HEK293 (cell line): ENCODE measurements around the gene CAPS.
A peak's percentile ranks its signal among the peaks of the same experiment; 100 is the strongest.

Experiments used
- CTCF ChIP-seq: fragments of 450-650 bp; formaldehyde crosslinking; IDR thresholded peaks from 2 replicates; pipeline ENCODE4 v1.5.1; 2016; ENCODE audit warnings: missing biosample characterization, missing genetic modification characterization
- ELK4 ChIP-seq: IDR thresholded peaks from 2 replicates; pipeline ENCODE4 v1.6.1; 2011; ENCODE audit warnings: mild to moderate bottlenecking, low read depth, low read length, borderline replicate concordance
- HOXD13 ChIP-seq: sonication (generic); formaldehyde crosslinking; IDR thresholded peaks from 2 replicates; pipeline ENCODE4 v1.8.0; 2022; ENCODE audit warnings: missing genetic modification reagents, borderline replicate concordance
- KLF1 ChIP-seq: fragments of 450-650 bp; formaldehyde crosslinking; IDR thresholded peaks from 2 replicates; pipeline ENCODE4 v1.5.1; 2016; ENCODE audit warnings: missing biosample characterization, missing genetic modification characterization
- KLF16 ChIP-seq: fragments of 450-650 bp; formaldehyde crosslinking; IDR thresholded peaks from 2 replicates; pipeline ENCODE4 v1.5.1; 2017; ENCODE audit warnings: missing biosample characterization, missing genetic modification characterization
- MEIS1 ChIP-seq: sonication (generic); formaldehyde crosslinking; IDR thresholded peaks from 2 replicates; pipeline ENCODE4 v1.8.1; 2022; ENCODE audit warnings: missing genetic modification reagents, mild to moderate bottlenecking, borderline replicate concordance
- SALL2 ChIP-seq: fragments of 450-650 bp; formaldehyde crosslinking; IDR thresholded peaks from 2 replicates; pipeline ENCODE4 v1.5.0; 2017; ENCODE audit warnings: missing biosample characterization, mild to moderate bottlenecking, missing genetic modification characterization, borderline replicate concordance
- SCRT1 ChIP-seq: fragments of 450-650 bp; formaldehyde crosslinking; IDR thresholded peaks from 2 replicates; pipeline ENCODE4 v1.5.1; 2016; ENCODE audit warnings: missing biosample characterization, missing genetic modification characterization, borderline replicate concordance
- ZBTB11 ChIP-seq: fragments of 450-650 bp; formaldehyde crosslinking; conservative IDR thresholded peaks from 2 replicates; pipeline ENCODE4 v1.5.1; 2016; ENCODE audit warnings: low read depth, missing biosample characterization, missing genetic modification characterization
- ZBTB17 ChIP-seq: fragments of 450-650 bp; formaldehyde crosslinking; IDR thresholded peaks from 2 replicates; pipeline ENCODE4 v1.5.1; 2016; ENCODE audit warnings: missing biosample characterization, missing genetic modification characterization
- ZBTB44 ChIP-seq: fragments of 450-650 bp; IDR thresholded peaks from 2 replicates; pipeline ENCODE4 v1.5.1; 2018; ENCODE audit warnings: missing biosample characterization, mild to moderate bottlenecking, missing genetic modification characterization
- ZBTB48 ChIP-seq: fragments of 450-650 bp; formaldehyde crosslinking; IDR thresholded peaks from 2 replicates; pipeline ENCODE4 v1.5.1; 2016; ENCODE audit warnings: missing biosample characterization, missing genetic modification characterization
- ZFHX2 ChIP-seq: fragments of 450-650 bp; formaldehyde crosslinking; conservative IDR thresholded peaks from 2 replicates; pipeline ENCODE4 v1.5.1; 2016; ENCODE audit warnings: missing biosample characterization, missing genetic modification characterization
- ZFP3 ChIP-seq: fragments of 450-650 bp; formaldehyde crosslinking; IDR thresholded peaks from 2 replicates; pipeline ENCODE4 v1.5.1; 2016; ENCODE audit warnings: low read depth, missing biosample characterization, missing genetic modification characterization
- ZNF121 ChIP-seq: fragments of 450-650 bp; formaldehyde crosslinking; IDR thresholded peaks from 2 replicates; pipeline ENCODE4 v1.5.1; 2016; ENCODE audit warnings: missing biosample characterization, missing genetic modification characterization
- ZNF18 ChIP-seq: fragments of 450-650 bp; formaldehyde crosslinking; IDR thresholded peaks from 2 replicates; pipeline ENCODE4 v1.5.1; 2016; ENCODE audit warnings: missing biosample characterization, missing genetic modification characterization
- ZNF2 ChIP-seq: fragments of 450-650 bp; formaldehyde crosslinking; IDR thresholded peaks from 2 replicates; pipeline ENCODE4 v1.5.1; 2016; ENCODE audit warnings: missing biosample characterization, missing genetic modification characterization
- ZNF292 ChIP-seq: fragments of 450-650 bp; formaldehyde crosslinking; IDR thresholded peaks from 2 replicates; pipeline ENCODE4 v1.5.1; 2016; ENCODE audit warnings: low read depth, missing biosample characterization, missing genetic modification characterization, borderline replicate concordance
- ZNF391 ChIP-seq: fragments of 450-650 bp; formaldehyde crosslinking; IDR thresholded peaks from 2 replicates; pipeline ENCODE4 v1.5.1; 2016; ENCODE audit warnings: low read depth, missing biosample characterization, missing genetic modification characterization, borderline replicate concordance
- ZNF416 ChIP-seq: fragments of 450-650 bp; formaldehyde crosslinking; IDR thresholded peaks from 2 replicates; pipeline ENCODE4 v1.5.1; 2016; ENCODE audit warnings: missing biosample characterization, missing genetic modification characterization
- ZNF449 ChIP-seq: fragments of 450-650 bp; formaldehyde crosslinking; IDR thresholded peaks from 2 replicates; pipeline ENCODE4 v1.5.1; 2017; ENCODE audit warnings: missing biosample characterization, mild to moderate bottlenecking, missing genetic modification characterization, moderate library complexity
- ZNF473 ChIP-seq: fragments of 450-650 bp; formaldehyde crosslinking; IDR thresholded peaks from 2 replicates; pipeline ENCODE4 v1.5.1; 2017; ENCODE audit warnings: missing biosample characterization, missing genetic modification characterization
- ZNF514 ChIP-seq: fragments of 450-650 bp; formaldehyde crosslinking; IDR thresholded peaks from 2 replicates; pipeline ENCODE4 v1.5.1; 2016; ENCODE audit warnings: missing biosample characterization, missing genetic modification characterization
- ZNF624 ChIP-seq: fragments of 450-650 bp; formaldehyde crosslinking; IDR thresholded peaks from 2 replicates; pipeline ENCODE4 v1.5.1; 2017; ENCODE audit warnings: missing biosample characterization, missing genetic modification characterization
- ZNF654 ChIP-seq: fragments of 450-650 bp; formaldehyde crosslinking; IDR thresholded peaks from 2 replicates; pipeline ENCODE4 v1.5.1; 2016; ENCODE audit warnings: low read depth, missing biosample characterization, missing genetic modification characterization

The CAPS gene

GRCh38 chr19:5891938-5892771 is 21.9 kb upstream of the CAPS start (continued):
- TF ChIP-seq ZBTB11, result no peak
- no peak for TF ChIP-seq ZNF416 (tag by site-specific recombination)
- TF ChIP-seq ZFP3 (tag by site-specific recombination), result no peak
- no peak for TF ChIP-seq ZNF292 (tag by site-specific recombination)
- peak; percentile 33; the same call in 1 of the 2 replicates for TF ChIP-seq ZNF654 (tag by site-specific recombination)
- TF ChIP-seq ZNF624 (tag by site-specific recombination), result no peak
- 0 out of 2 replicates have a peak, but pooled peaks have one; percentile 7 for TF ChIP-seq KLF1 (tag by site-specific recombination)
- no peak for TF ChIP-seq SALL2 (tag by site-specific recombination)
- no peak for TF ChIP-seq ZNF391
- TF ChIP-seq ZBTB44 (tag by site-specific recombination), result no peak
- peak; percentile 48; the same call in 1 of the 2 replicates for TF ChIP-seq ZNF2 (tag by site-specific recombination)
- no peak for TF ChIP-seq ZNF514 (tag by site-specific recombination)
- TF ChIP-seq ELK4, result no peak
- TF ChIP-seq KLF16, result no peak
- TF ChIP-seq ZNF449 (tag by site-specific recombination), result no peak
- TF ChIP-seq MEIS1, result no peak
- no peak for TF ChIP-seq ZNF121 (tag by site-specific recombination)
- TF ChIP-seq ZBTB17, result no peak
- TF ChIP-seq ZNF473 (tag by site-specific recombination), result no peak
- no peak for TF ChIP-seq SCRT1
- TF ChIP-seq HOXD13, result no peak
- no peak for TF ChIP-seq ZNF18 (tag by site-specific recombination)
- peak; percentile 52 for TF ChIP-seq ZFHX2 (tag by site-specific recombination)
- TF ChIP-seq CTCF (tag by site-specific recombination), result peak; percentile 91
- 0 out of 2 replicates have a peak, but pooled peaks have one; percentile 29 for TF ChIP-seq ZBTB48 (tag by site-specific recombination)
